Retinal pigment epithelial cell (primary cell): ENCODE results near the gene SLC5A11.

Source experiments
- DNase-seq: peaks from one replicate; pipeline ENCODE4 v3.0.0-alpha.2; 2010; ENCODE audit warnings: low read depth
- H3K4me3 ChIP-seq: 2 replicates; pipeline ENCODE4 v1.5.1; 2011; ENCODE audit warnings: mild to moderate bottlenecking, low read length, control low read depth, moderate library complexity
- CTCF ChIP-seq: conservative IDR thresholded peaks from 2 replicates; pipeline ENCODE4 v1.5.1; 2011; ENCODE audit warnings: low read depth, low read length, control low read depth, inconsistent platforms

Gene SLC5A11

GRCh38 chr16:24815021-24815420, 30.7 kb upstream of the SLC5A11 start:
- no peak for DNase-seq
- TF ChIP-seq CTCF, result no peak
- no peak overlapping the region for H3K4me3 ChIP-seq

GRCh38 chr16:24816688-24817087, 29.1 kb upstream of the SLC5A11 start:
- no peak for TF ChIP-seq CTCF
- DNase-seq, result no peak
- no peak overlapping the region for H3K4me3 ChIP-seq

GRCh38 chr16:24819462-24820040, 26.2 kb upstream of the SLC5A11 start:
- TF ChIP-seq CTCF, result no peak
- H3K4me3 ChIP-seq, result no peak overlapping the region
- no peak for DNase-seq

GRCh38 chr16:24820522-24820921, 25.2 kb upstream of the SLC5A11 start:
- no peak for TF ChIP-seq CTCF
- DNase-seq, result no peak
- no peak overlapping the region for H3K4me3 ChIP-seq

- DNase-seq, result no peak
- TF ChIP-seq CTCF, result no peak
- H3K4me3 ChIP-seq, result no peak overlapping the region
These were observed 24.6 kb upstream of the SLC5A11 start for GRCh38 chr16:24821129-24821528.

- H3K4me3 ChIP-seq, result no peak overlapping the region
- DNase-seq, result no peak
- no peak for TF ChIP-seq CTCF
These were observed 23.2 kb upstream of the SLC5A11 start for GRCh38 chr16:24822542-24822941.

- no peak overlapping the region for H3K4me3 ChIP-seq
- TF ChIP-seq CTCF, result no peak
- no peak for DNase-seq
These were observed 22.8 kb upstream of the SLC5A11 start for GRCh38 chr16:24822974-24823373.
